ENCODE measurements around the gene NUCKS1. TPM values are rescaled to one million over a fixed set of nuclear protein-coding genes. Genes with fewer than 3 reads are reported as not detected.

Gene NUCKS1
- total and polyA plus RNA-seq, 2 of the 4 experiments (the other 2 are of a cell fraction): 37.9 to 103 TPM

DNA sequence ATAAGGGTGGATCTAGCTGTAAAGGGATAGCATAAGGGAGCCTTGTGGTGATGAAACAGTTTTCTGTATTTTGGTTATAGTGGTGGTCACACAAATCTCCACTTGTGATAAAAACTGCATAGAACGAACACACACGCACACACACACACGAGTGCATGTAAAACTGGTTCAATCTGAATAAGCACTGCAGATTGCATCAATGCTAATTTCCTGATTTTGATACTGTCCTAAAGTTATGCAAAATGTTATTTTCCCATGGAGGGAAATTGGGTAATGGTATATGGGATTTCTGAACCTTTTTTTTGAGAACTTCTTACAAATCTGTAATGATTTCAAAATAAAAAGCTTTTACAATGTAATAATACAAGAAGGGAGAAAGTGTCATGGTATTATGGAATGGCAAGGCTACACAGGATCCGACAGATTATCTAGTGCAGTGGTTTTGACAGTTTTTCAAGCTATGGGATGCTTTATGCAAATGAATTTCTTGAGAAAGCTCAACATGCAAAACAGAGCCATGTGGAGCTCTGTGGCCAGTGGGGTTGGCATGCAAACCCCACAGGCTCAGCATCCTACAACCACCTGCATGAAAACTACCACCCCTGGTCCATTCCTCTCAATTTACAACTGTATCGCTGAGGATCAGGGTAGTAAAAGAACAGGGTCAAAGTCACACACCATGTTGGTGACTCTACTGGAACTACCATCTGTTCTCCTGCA is 44.2 kb upstream of the NUCKS1 start:
- Histone ChIP-seq H3K4me2 (ENCODE audit: low read depth, low read length) (no peak overlapping the region), H3K4ac (ENCODE audit: low read depth, low read length) (no peak overlapping the region), H3K9ac (ENCODE audit: low read depth, low read length) (no peak overlapping the region), H3K14ac (replicated peaks; ENCODE audit: low read depth, low read length) (no peak overlapping the region), H4K91ac (ENCODE audit: insufficient read depth, low read depth, low read length) (no peak overlapping the region), H3K9me3 (ENCODE audit: control insufficient read depth, insufficient read depth, low read length) (no peaks in the 10 kb centered on the region), H3K36me3 (ENCODE audit: control insufficient read depth, insufficient read depth, low read length) (peaks cover 54% of the 10 kb centered on the region), H2AK5ac (ENCODE audit: low read depth, low read length) (no peak overlapping the region), H2BK15ac (ENCODE audit: low read depth, low read length) (no peak overlapping the region), H3K4me3 (ENCODE audit: insufficient read depth, low read depth, low read length) (no peak overlapping the region), H3K27me3 (ENCODE audit: control insufficient read depth, insufficient read depth, low read length) (no peaks in the 10 kb centered on the region), H2AK9ac (replicated peaks; ENCODE audit: low read depth, low read length, poor library complexity) (no peak overlapping the region), H3K18ac (ENCODE audit: low read depth, low read length) (no peak overlapping the region), H2BK120ac (ENCODE audit: low read depth, low read length) (no peak overlapping the region), H3K4me1 (ENCODE audit: control insufficient read depth, insufficient read depth, low read length) (no peaks in the 10 kb centered on the region), H3K56ac (ENCODE audit: extremely low read depth, insufficient read depth, low read length) (no peak overlapping the region), H3K9me1 (ENCODE audit: insufficient read depth, low read length) (no peaks in the 10 kb centered on the region), H3K23ac (ENCODE audit: low read depth, low read length) (no peak overlapping the region), H2AFZ (replicated peaks; ENCODE audit: low read length, poor library complexity) (no peak overlapping the region), H4K5ac (ENCODE audit: low read depth, low read length) (no peak overlapping the region), H2BK5ac (ENCODE audit: low read depth, low read length, poor library complexity, severe bottlenecking) (no peak overlapping the region), H2BK20ac (ENCODE audit: low read depth, low read length) (no peak overlapping the region), H3K27ac (ENCODE audit: insufficient read depth, low read length) (no peak overlapping the region), H4K20me1 (ENCODE audit: insufficient read depth, low read length) (no peaks in the 10 kb centered on the region), H3K79me1 (ENCODE audit: low read depth in 1 of 2, low read length in 2 of 2) (no peaks in the 10 kb centered on the region), H4K8ac (ENCODE audit: low read depth in 2 of 2, low read length in 2 of 2) (no peak overlapping the region)
- ChIA-PET POLR2A (ENCODE audit: unreplicated experiment) (no interaction called here), CTCF (interaction anchor here (1.4 to 4.5 kb wide), 2 partner anchors 113 to 183 kb away, joined by 4 to 50 read pairs; no protein-coding TSS in a partner anchor)
- dilution Hi-C loops (cut with HindIII; ENCODE audit: low sequenced_read_pairs, unreplicated experiment) (no loop called here), in situ Hi-C loops (cut with MboI; ENCODE audit: low sequenced_read_pairs) (loop anchor here (5.0 to 10.0 kb wide), 3 partner anchors 118 to 311 kb away; no protein-coding TSS in a partner anchor), intact Hi-C loops (cut with micrococcal nuclease) (no loop called here)
- DNase-seq (no peak), ATAC-seq (ENCODE audit: low read depth) (no peak)
- no peak for TF ChIP-seq POLR2A (IDR thresholded peaks at IDR 0.05; ENCODE audit: low read depth, low read length)
- no peak for TF ChIP-seq RFX5 (IDR thresholded peaks at IDR 0.05; ENCODE audit: low read depth, low read length)
- TF ChIP-seq NFE2L2 (IDR thresholded peaks at IDR 0.05; ENCODE audit: low read depth, low read length): no peak
- no peak for TF ChIP-seq MAFK (IDR thresholded peaks at IDR 0.05; ENCODE audit: low read depth, low read length)
- no peak for TF ChIP-seq CHD1 (IDR thresholded peaks at IDR 0.05; ENCODE audit: low read depth, low read length)
- BruUV-seq (replicated peaks): no TSS peak
- WGBS, 2 experiments (ENCODE audit: extremely low coverage in 2 of 2, insufficient read length in 1 of 2): no CpG with 5 or more reads among the region's 5 CpGs

Measured in IMR-90 (cell line).